Activated CD8-positive, alpha-beta memory T cell treated with anti-CD3 and anti-CD28 coated beads, Interleukin-2, amount 10 ng/mL, durations not matched to agents 7 days and 5 days (primary cell): ENCODE data around the gene ADAD2. TPM values are rescaled to one million over a fixed set of nuclear protein-coding genes. Genes with fewer than 3 reads are reported as not detected.

Experiments used
- ATAC-seq: fragments of 150-1000 bp; cut with Tn5 transposase; one replicate; pipeline ENCODE4 v1.10.0; 2021; ENCODE audit warnings: moderate library complexity
- CTCF ChIA-PET: fragments of 350-600 bp; sonication (Branson Sonifier 250); formaldehyde crosslinking; loops from one replicate; lab custom pipeline; 2021; ENCODE audit warnings: antibody characterized with exemption; lab: Charles Lee
- DNase-seq: peaks from one replicate; pipeline ENCODE4 v3.0.0-alpha.2; 2020
- H3K27ac Mint-ChIP-seq: one replicate; pipeline ENCODE4 v1.8.0; 2021; ENCODE audit warnings: mild to moderate bottlenecking, mixed read lengths
- H3K27me3 Mint-ChIP-seq: one replicate; pipeline ENCODE4 v1.8.0; 2021; ENCODE audit warnings: mixed read lengths
- H3K36me3 Mint-ChIP-seq: one replicate; pipeline ENCODE4 v1.8.0; 2021; ENCODE audit warnings: mild to moderate bottlenecking, mixed read lengths
- H3K4me1 Mint-ChIP-seq: one replicate; pipeline ENCODE4 v1.8.0; 2021; ENCODE audit warnings: mixed read lengths
- H3K4me3 Mint-ChIP-seq: one replicate; pipeline ENCODE4 v1.8.0; 2021; ENCODE audit warnings: mild to moderate bottlenecking, moderate library complexity, mixed read lengths
- H3K9me3 Mint-ChIP-seq: one replicate; pipeline ENCODE4 v1.8.0; 2022; ENCODE audit warnings: low read depth, mixed read lengths
- total RNA-seq, 2 experiments: library from RNA; stranded (reverse); gene quantifications; one replicate each; pipeline ENCODE4 v1.2.3, GENCODE V29; 2021

ADAD2 gene
- total RNA-seq, 2 experiments from 2014 or later = not detected

DNA sequence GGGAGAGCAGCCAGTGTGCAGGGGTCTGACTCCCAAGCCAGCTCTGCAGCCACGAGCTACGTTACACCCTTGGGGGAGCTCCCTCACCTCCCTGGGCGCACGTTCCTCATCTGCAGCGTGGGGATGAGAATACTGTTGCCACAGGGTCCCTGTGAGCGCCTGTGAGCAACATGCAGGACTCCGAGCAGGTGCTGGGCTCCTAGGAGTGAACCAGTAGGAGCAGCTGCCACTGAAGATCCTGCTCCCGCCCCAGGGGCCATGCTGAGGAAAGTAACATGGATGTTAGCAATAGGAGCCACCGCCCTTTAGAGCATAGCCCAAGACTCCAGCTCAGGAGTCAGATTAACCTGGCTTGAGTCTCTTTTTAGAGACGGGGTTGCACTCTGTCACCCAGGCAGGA is 29.9 kb upstream of the ADAD2 start:
- H3K36me3 Mint-ChIP-seq = no peaks in the 10 kb centered on the region
- H3K4me1 Mint-ChIP-seq = peaks cover 3% of the 10 kb centered on the region
- H3K4me3 Mint-ChIP-seq = no peak overlapping the region
- DNase-seq (no peak), ATAC-seq (no peak)
- H3K9me3 Mint-ChIP-seq = no peaks in the 10 kb centered on the region
- H3K27me3 Mint-ChIP-seq = peaks cover 70% of the 10 kb centered on the region
- H3K27ac Mint-ChIP-seq = no peak overlapping the region
- CTCF ChIA-PET = interaction anchor here (1.1 to 1.3 kb wide), 3 partner anchors 14 to 76 kb away, joined by 3 to 4 read pairs (median 4); partner anchors contain the start of gene TAF1C

DNA sequence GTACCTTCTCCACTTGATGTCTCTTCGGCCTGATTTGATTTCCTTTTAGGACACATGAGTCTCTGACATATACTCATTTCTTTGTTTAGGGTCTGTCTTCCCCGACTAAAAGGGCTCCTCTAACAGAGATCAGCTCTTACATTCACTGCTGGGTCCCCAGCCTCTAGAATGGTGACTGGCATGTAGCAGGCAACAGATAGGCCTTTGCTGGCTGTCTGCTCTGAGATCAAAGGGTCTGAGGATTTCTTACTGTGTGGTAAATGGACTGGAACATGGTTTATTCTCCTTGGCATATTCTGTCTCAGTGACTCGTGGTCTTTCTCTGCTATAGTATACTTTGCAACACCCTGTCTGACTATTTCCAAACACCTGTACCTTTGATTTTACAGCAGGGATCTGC is 29.2 kb upstream of the ADAD2 start:
- ATAC-seq (no peak), DNase-seq (no peak)
- Mint-ChIP-seq H3K27ac (no peak overlapping the region), H3K4me1 (peaks cover 7% of the 10 kb centered on the region), H3K27me3 (peaks cover 68% of the 10 kb centered on the region), H3K9me3 (no peaks in the 10 kb centered on the region), H3K4me3 (no peak overlapping the region), H3K36me3 (no peaks in the 10 kb centered on the region)
- CTCF ChIA-PET = interaction anchor here (1.3 kb wide), 1 partner anchor 25 kb away, joined by 4 read pairs; the partner anchor contains the start of gene TAF1C

DNA sequence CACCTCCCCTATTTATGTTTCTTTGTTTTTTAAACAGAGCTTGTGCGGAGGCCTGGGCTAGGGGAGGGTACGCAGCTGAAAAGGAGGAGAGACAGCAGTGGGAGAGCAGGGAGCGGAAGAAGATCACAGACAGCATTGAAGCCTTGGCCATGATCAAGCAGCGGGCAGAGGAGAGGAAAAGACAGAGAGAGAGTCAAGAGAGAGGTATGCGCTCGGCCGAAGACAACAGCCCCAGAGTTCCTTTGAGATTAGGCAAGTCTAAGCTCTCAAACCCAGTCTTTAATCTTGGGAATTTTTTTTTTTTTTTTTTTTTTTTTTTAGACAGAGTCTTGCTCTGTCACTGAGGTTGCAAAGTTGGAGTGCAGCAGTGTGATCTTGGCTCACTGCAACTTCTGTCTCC is 25.2 kb upstream of the ADAD2 start:
- Mint-ChIP-seq H3K27ac (no peak overlapping the region), H3K9me3 (no peaks in the 10 kb centered on the region), H3K36me3 (no peaks in the 10 kb centered on the region), H3K4me1 (peaks cover 8% of the 10 kb centered on the region), H3K4me3 (no peak overlapping the region), H3K27me3 (peaks cover 52% of the 10 kb centered on the region)
- ATAC-seq (no peak), DNase-seq (no peak)
- CTCF ChIA-PET = interaction anchor here (1.6 to 3.3 kb wide), 2 partner anchors 10 to 21 kb away, joined by 6 to 10 read pairs; partner anchors contain the start of gene TAF1C

GRCh38 chr16:84166796-84167695 is 23.9 kb upstream of the ADAD2 start:
- no peak overlapping the region for H3K4me3 Mint-ChIP-seq
- H3K27me3 Mint-ChIP-seq = peaks cover 46% of the 10 kb centered on the region
- CTCF ChIA-PET = interaction anchor here (1.3 to 3.3 kb wide), 3 partner anchors 8 to 20 kb away, joined by 4 to 10 read pairs (median 6); partner anchors contain the start of gene TAF1C
- no peaks in the 10 kb centered on the region for H3K36me3 Mint-ChIP-seq
- no peaks in the 10 kb centered on the region for H3K9me3 Mint-ChIP-seq
- DNase-seq (peak; percentile 70), ATAC-seq (peak; percentile 45)
- H3K27ac Mint-ChIP-seq = no peak overlapping the region
- peaks cover 8% of the 10 kb centered on the region for H3K4me1 Mint-ChIP-seq

DNA sequence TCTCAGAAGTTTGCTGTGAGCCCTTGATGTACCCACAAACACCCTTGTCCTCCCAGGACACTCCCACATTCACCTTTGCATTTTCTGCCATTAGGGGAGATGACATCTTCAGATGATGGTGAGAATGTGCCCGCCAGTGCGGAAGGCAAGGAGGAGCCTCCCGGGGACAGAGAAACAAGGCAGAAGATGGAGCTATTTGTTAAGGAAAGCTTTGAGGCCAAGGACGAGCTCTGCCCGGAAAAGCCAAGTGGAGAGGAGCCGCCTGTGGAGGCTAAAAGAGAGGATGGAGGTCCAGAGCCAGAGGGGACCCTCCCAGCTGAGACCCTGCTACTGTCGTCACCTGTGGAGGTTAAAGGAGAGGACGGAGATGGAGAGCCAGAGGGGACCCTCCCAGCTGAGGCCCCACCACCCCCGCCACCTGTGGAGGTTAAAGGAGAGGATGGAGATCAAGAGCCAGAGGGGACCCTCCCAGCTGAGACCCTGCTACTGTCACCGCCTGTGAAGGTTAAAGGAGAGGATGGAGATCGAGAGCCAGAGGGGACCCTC is 21.1 kb upstream of the ADAD2 start:
- peaks cover 24% of the 10 kb centered on the region for H3K27me3 Mint-ChIP-seq
- no peaks in the 10 kb centered on the region for H3K9me3 Mint-ChIP-seq
- H3K4me1 Mint-ChIP-seq = peaks cover 8% of the 10 kb centered on the region
- CTCF ChIA-PET = interaction anchor here (2.6 kb wide), 1 partner anchor 85 kb away, joined by 12 read pairs; no protein-coding TSS in a partner anchor
- no peak overlapping the region for H3K27ac Mint-ChIP-seq
- no peaks in the 10 kb centered on the region for H3K36me3 Mint-ChIP-seq
- ATAC-seq (no peak), DNase-seq (no peak)
- H3K4me3 Mint-ChIP-seq = no peak overlapping the region

DNA sequence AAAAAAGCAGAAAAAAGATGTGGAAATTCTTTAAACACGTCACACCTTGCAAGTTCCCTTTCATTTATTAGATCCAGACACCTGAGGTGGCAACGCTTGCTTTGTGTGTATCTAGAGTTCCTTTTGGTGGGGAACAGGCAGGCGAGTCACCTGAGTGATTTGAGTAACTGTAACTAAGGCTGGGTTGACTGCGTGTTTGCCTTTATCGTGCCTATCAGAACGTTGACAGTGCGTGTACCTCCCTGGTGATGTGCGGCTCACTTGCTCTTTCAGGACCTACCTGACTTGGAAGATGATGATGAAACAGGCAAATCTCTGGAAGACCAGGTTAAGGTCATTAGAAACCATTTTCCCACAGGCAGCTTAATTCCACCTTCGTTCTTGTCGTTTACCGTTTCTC is 16.6 kb upstream of the ADAD2 start:
- ATAC-seq (no peak), DNase-seq (no peak)
- no peak overlapping the region for H3K27ac Mint-ChIP-seq
- H3K27me3 Mint-ChIP-seq = peaks cover 7% of the 10 kb centered on the region
- no peak overlapping the region for H3K4me3 Mint-ChIP-seq
- H3K9me3 Mint-ChIP-seq = no peaks in the 10 kb centered on the region
- peaks cover 2% of the 10 kb centered on the region for H3K4me1 Mint-ChIP-seq
- H3K36me3 Mint-ChIP-seq = no peaks in the 10 kb centered on the region
- CTCF ChIA-PET = interaction anchor here (0.6 to 4.4 kb wide), 10 partner anchors 8 to 227 kb away, joined by 3 to 17 read pairs (median 5); partner anchors contain the start of gene TAF1C

GRCh38 chr16:84175350-84176081 is 15.4 kb upstream of the ADAD2 start:
- CTCF ChIA-PET = interaction anchor here (0.8 to 4.4 kb wide), 13 partner anchors 9 to 219 kb away, joined by 3 to 17 read pairs (median 4); partner anchors contain the start of genes MBTPS1 and TAF1C
- Mint-ChIP-seq H3K36me3 (no peaks in the 10 kb centered on the region), H3K27ac (no peak overlapping the region), H3K9me3 (no peaks in the 10 kb centered on the region), H3K4me3 (no peak overlapping the region), H3K27me3 (no peaks in the 10 kb centered on the region), H3K4me1 (peaks cover 2% of the 10 kb centered on the region)
- ATAC-seq (peak; percentile 80), DNase-seq (peak; percentile 56)

DNA sequence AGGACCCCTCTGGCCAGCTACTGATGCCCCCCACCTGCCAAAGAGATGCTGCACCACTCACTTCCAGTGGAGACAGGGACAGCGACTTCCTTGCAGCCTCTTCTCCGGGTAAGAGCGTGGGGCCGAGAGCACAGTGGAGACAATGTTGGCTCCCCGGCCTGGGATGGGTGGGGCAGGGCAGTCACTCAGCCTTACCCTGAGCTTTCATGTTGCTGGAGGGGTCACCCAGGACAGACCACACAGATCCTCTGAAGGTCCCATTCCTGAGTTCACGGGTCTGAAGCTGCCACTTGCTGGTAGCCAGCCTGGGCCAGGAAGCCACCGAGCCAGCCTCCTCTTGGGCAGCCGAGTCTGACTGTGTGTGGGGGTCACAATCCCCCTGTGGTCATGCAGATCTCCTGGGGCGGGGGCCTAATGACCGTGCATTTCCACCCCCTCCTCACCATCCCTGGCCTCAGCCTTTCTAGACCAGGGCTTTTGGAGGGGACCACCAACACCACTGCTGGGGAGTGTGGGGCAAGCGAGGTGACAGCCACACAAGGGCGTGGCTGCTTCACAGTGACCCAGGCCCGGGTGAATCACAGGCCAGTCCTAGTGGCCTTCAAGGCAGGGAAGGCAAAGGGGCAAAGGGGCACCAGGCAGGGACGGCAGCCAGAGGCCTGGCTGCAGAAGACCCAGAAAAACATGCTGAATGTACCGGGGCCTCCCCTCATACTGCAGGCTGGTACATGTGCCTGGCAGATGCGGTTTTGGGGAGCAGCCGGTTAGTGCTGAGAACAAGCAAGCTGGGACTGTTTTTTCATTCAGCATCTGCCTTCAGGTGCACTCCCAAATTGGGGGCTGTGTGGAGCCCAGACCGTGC is 14.5 kb upstream of the ADAD2 start:
- H3K36me3 Mint-ChIP-seq = peaks cover 3% of the 10 kb centered on the region
- H3K4me3 Mint-ChIP-seq = no peak overlapping the region
- no peak for DNase-seq
- ATAC-seq = no peak
- no peaks in the 10 kb centered on the region for H3K27me3 Mint-ChIP-seq
- no peaks in the 10 kb centered on the region for H3K9me3 Mint-ChIP-seq
- H3K4me1 Mint-ChIP-seq = peaks cover 2% of the 10 kb centered on the region
- no peak overlapping the region for H3K27ac Mint-ChIP-seq
- CTCF ChIA-PET = interaction anchor here (0.6 to 4.4 kb wide), 12 partner anchors 10 to 220 kb away, joined by 3 to 17 read pairs (median 6); partner anchors contain the start of gene TAF1C

- H3K36me3 Mint-ChIP-seq = peaks cover 11% of the 10 kb centered on the region
- no peak overlapping the region for H3K27ac Mint-ChIP-seq
- H3K4me1 Mint-ChIP-seq = peaks cover 2% of the 10 kb centered on the region
- CTCF ChIA-PET = interaction anchor here (0.6 to 2.5 kb wide), 4 partner anchors 9 to 221 kb away, joined by 3 to 8 read pairs (median 4); partner anchors contain the start of gene TAF1C
- H3K9me3 Mint-ChIP-seq = no peaks in the 10 kb centered on the region
- ATAC-seq (no peak), DNase-seq (no peak)
- H3K27me3 Mint-ChIP-seq = no peaks in the 10 kb centered on the region
- no peak overlapping the region for H3K4me3 Mint-ChIP-seq
These were observed 13.2 kb upstream of the ADAD2 start for GRCh38 chr16:84177741-84178073.

DNA sequence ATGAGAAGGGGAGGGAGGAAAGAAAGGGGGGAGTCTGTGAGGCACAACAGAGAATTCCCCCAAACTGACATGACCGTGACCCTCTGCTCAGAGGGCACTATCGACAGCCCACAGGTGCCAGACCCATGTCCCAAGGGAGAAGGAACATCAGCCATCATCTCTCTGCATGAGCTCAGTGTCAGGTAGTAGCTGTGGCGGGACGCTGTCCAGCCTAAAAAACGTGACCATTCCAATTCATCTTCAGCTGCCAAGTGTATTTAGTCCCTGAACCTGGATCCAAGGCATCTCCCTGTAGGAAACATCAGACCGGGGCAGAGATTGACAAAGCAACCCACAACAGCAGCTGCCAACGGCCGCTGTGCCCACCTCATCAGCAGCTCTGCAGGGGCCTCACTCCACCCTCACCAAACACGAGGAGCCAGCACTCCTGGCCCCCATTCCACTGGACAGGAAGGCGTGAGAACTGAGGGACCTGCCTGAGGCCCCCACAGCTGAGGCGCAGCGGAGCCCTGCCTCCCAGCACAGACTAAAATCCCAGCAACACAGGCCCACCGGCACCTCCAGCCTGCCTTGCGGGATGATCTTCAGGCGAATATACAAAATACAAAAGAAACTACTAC is 12.7 kb upstream of the ADAD2 start:
- H3K27ac Mint-ChIP-seq = no peak overlapping the region
- H3K9me3 Mint-ChIP-seq = no peaks in the 10 kb centered on the region
- H3K4me3 Mint-ChIP-seq = no peak overlapping the region
- DNase-seq (no peak), ATAC-seq (no peak)
- CTCF ChIA-PET = interaction anchor here (0.6 to 2.5 kb wide), 3 partner anchors 8 to 94 kb away, joined by 3 to 8 read pairs (median 4); partner anchors contain the start of gene TAF1C
- H3K27me3 Mint-ChIP-seq = no peaks in the 10 kb centered on the region
- H3K4me1 Mint-ChIP-seq = peaks cover 2% of the 10 kb centered on the region
- peaks cover 14% of the 10 kb centered on the region for H3K36me3 Mint-ChIP-seq

- H3K27me3 Mint-ChIP-seq = no peaks in the 10 kb centered on the region
- no peak overlapping the region for H3K27ac Mint-ChIP-seq
- peaks cover 2% of the 10 kb centered on the region for H3K4me1 Mint-ChIP-seq
- no peaks in the 10 kb centered on the region for H3K9me3 Mint-ChIP-seq
- ATAC-seq (no peak), DNase-seq (no peak)
- no peak overlapping the region for H3K4me3 Mint-ChIP-seq
- CTCF ChIA-PET = interaction anchor here (1.1 to 2.5 kb wide), 2 partner anchors 7 to 94 kb away, joined by 3 to 8 read pairs; partner anchors contain the start of gene TAF1C
- H3K36me3 Mint-ChIP-seq = peaks cover 14% of the 10 kb centered on the region
These were observed 11.9 kb upstream of the ADAD2 start for GRCh38 chr16:84178892-84179611.
